HepG2 (cell line): Measurements from ENCODE around the gene ELMOD3.

Experiments used
- CC2D1A ChIP-seq: sonication (generic); formaldehyde crosslinking; IDR thresholded peaks from 2 replicates; pipeline ENCODE4 v1.8.1; 2023; ENCODE audit warnings: mild to moderate bottlenecking, missing genetic modification reagents
- GLI4 ChIP-seq: sonication (generic); formaldehyde crosslinking; IDR thresholded peaks from 2 replicates; pipeline ENCODE4 v1.5.1; 2020; ENCODE audit warnings: missing genetic modification reagents, mild to moderate bottlenecking, moderate library complexity, borderline replicate concordance
- KLF11 ChIP-seq: IDR thresholded peaks from 2 replicates; pipeline ENCODE4 v1.6.1; 2016; ENCODE audit warnings: missing compliant biosample characterization
- MXI1 ChIP-seq: IDR thresholded peaks from 3 replicates; pipeline ENCODE4 v1.6.1; 2012; ENCODE audit warnings: low read depth, low read length, inconsistent platforms, borderline replicate concordance
- NFYB ChIP-seq: sonication (generic); formaldehyde crosslinking; IDR thresholded peaks from 2 replicates; pipeline ENCODE4 v1.4.0; 2020; ENCODE audit warnings: missing genetic modification reagents
- PLRG1 ChIP-seq: fragments of 450-650 bp; conservative IDR thresholded peaks from 2 replicates; pipeline ENCODE4 v1.6.1; 2016
- TF ChIP-seq, protein P1 (sequence below): sonication (generic); formaldehyde crosslinking; conservative IDR thresholded peaks from 2 replicates; pipeline ENCODE4 v1.4.0; 2020; ENCODE audit warnings: missing genetic modification reagents
- TF ChIP-seq, protein P2 (sequence below): conservative IDR thresholded peaks from 2 replicates; pipeline ENCODE4 v1.6.1; 2018; ENCODE audit warnings: missing genetic modification reagents

DNA sequence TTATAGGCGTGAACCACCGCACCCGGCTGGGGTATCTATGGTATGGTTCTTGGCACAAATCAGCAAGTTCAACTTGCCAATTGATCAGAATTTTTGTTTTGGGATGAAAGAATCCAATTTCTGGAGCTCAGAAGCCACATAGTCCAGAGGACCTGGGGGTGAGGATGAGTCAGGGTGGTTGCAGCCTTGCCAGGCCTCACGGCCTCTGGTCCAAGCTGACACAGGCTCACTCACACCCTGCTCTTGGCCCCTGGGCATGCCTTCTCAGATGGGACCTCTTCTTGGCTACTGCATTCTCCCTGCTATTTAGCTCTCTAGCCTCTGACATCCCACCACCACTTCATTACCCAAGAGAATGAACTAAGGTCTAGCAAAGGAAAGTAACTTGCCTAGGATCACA, 39.3 kb downstream of the ELMOD3 start:
- TF ChIP-seq GLI4 (CRISPR knock-in tag) = no peak
- no peak for TF ChIP-seq PLRG1
- TF ChIP-seq KLF11 (CRISPR knock-in tag) = no peak
- no peak for TF ChIP-seq CC2D1A (CRISPR knock-in tag)
- TF ChIP-seq, protein P1, sequence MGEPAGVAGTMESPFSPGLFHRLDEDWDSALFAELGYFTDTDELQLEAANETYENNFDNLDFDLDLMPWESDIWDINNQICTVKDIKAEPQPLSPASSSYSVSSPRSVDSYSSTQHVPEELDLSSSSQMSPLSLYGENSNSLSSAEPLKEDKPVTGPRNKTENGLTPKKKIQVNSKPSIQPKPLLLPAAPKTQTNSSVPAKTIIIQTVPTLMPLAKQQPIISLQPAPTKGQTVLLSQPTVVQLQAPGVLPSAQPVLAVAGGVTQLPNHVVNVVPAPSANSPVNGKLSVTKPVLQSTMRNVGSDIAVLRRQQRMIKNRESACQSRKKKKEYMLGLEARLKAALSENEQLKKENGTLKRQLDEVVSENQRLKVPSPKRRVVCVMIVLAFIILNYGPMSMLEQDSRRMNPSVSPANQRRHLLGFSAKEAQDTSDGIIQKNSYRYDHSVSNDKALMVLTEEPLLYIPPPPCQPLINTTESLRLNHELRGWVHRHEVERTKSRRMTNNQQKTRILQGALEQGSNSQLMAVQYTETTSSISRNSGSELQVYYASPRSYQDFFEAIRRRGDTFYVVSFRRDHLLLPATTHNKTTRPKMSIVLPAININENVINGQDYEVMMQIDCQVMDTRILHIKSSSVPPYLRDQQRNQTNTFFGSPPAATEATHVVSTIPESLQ (CRISPR knock-in tag) = no peak
- no peak for TF ChIP-seq NFYB (CRISPR knock-in tag)
- TF ChIP-seq MXI1 = no peak
- TF ChIP-seq, protein P2, sequence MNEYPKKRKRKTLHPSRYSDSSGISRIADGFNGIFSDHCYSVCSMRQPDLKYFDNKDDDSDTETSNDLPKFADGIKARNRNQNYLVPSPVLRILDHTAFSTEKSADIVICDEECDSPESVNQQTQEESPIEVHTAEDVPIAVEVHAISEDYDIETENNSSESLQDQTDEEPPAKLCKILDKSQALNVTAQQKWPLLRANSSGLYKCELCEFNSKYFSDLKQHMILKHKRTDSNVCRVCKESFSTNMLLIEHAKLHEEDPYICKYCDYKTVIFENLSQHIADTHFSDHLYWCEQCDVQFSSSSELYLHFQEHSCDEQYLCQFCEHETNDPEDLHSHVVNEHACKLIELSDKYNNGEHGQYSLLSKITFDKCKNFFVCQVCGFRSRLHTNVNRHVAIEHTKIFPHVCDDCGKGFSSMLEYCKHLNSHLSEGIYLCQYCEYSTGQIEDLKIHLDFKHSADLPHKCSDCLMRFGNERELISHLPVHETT (CRISPR knock-in tag) = no peak
